ENCODE results near the gene DYNC2I2.

The DYNC2I2 gene

GRCh38 chr9:128624566-128624965 lies 32.1 kb downstream of the DYNC2I2 start:
- Histone ChIP-seq H3K27ac (no peak overlapping the region), H3K27me3 (ENCODE audit: insufficient read depth, low read depth, severe bottlenecking) (no peaks in the 10 kb centered on the region), H3K36me3 (peaks cover 98% of the 10 kb centered on the region), H3K4me3 (ENCODE audit: low read depth, low read length) (no peak overlapping the region), H3K9me3 (ENCODE audit: severe bottlenecking) (no peaks in the 10 kb centered on the region)
- DNase-seq = no peak
- TF ChIP-seq, protein P1, sequence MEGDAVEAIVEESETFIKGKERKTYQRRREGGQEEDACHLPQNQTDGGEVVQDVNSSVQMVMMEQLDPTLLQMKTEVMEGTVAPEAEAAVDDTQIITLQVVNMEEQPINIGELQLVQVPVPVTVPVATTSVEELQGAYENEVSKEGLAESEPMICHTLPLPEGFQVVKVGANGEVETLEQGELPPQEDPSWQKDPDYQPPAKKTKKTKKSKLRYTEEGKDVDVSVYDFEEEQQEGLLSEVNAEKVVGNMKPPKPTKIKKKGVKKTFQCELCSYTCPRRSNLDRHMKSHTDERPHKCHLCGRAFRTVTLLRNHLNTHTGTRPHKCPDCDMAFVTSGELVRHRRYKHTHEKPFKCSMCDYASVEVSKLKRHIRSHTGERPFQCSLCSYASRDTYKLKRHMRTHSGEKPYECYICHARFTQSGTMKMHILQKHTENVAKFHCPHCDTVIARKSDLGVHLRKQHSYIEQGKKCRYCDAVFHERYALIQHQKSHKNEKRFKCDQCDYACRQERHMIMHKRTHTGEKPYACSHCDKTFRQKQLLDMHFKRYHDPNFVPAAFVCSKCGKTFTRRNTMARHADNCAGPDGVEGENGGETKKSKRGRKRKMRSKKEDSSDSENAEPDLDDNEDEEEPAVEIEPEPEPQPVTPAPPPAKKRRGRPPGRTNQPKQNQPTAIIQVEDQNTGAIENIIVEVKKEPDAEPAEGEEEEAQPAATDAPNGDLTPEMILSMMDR (IDR thresholded peaks at IDR 0.05; ENCODE audit: low read depth, low read length) = no peak

GRCh38 chr9:128621730-128622455 lies 34.8 kb downstream of the DYNC2I2 start:
- H3K36me3 ChIP-seq = peaks cover 98% of the 10 kb centered on the region
- DNase-seq = no peak
- H3K27me3 ChIP-seq (ENCODE audit: insufficient read depth, low read depth, severe bottlenecking) = no peaks in the 10 kb centered on the region
- H3K4me3 ChIP-seq (ENCODE audit: low read depth, low read length) = no peak overlapping the region
- H3K27ac ChIP-seq = no peak overlapping the region
- no peaks in the 10 kb centered on the region for H3K9me3 ChIP-seq (ENCODE audit: severe bottlenecking)
- TF ChIP-seq, protein P1 (IDR thresholded peaks at IDR 0.05; ENCODE audit: low read depth, low read length) = no peak

- Histone ChIP-seq H3K9me3 (ENCODE audit: severe bottlenecking) (no peaks in the 10 kb centered on the region), H3K27me3 (ENCODE audit: insufficient read depth, low read depth, severe bottlenecking) (no peaks in the 10 kb centered on the region), H3K36me3 (peaks cover 98% of the 10 kb centered on the region), H3K4me3 (ENCODE audit: low read depth, low read length) (no peak overlapping the region), H3K27ac (no peak overlapping the region)
- no peak for DNase-seq
- TF ChIP-seq, protein P1 (IDR thresholded peaks at IDR 0.05; ENCODE audit: low read depth, low read length) = no peak
These were observed 36.9 kb downstream of the DYNC2I2 start for GRCh38 chr9:128619779-128620178.

DNA sequence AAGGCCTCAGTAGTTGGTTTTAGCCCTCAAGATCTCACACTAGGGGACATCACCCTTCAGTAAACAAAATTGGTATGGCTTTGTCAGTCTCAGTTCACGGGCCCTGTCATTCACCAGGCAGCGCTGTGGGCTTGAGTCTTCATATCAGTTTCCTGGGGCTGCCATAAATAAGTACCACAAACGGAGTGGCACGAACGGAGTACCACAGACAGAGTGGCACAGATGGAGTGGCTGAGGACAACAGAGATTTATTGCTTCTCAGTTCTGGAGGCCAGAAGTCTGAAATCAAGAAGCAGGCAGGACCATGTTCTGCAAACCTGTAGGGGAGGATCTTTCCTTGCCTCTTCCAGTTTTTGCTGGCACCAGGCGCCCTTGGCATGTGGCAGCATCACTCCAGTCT lies 37.5 kb downstream of the DYNC2I2 start:
- Histone ChIP-seq H3K9me3 (ENCODE audit: severe bottlenecking) (no peaks in the 10 kb centered on the region), H3K27me3 (ENCODE audit: insufficient read depth, low read depth, severe bottlenecking) (no peaks in the 10 kb centered on the region), H3K36me3 (peaks cover 98% of the 10 kb centered on the region), H3K4me3 (ENCODE audit: low read depth, low read length) (no peak overlapping the region), H3K27ac (no peak overlapping the region)
- DNase-seq = no peak
- TF ChIP-seq, protein P1 (IDR thresholded peaks at IDR 0.05; ENCODE audit: low read depth, low read length) = no peak

- H3K27me3 ChIP-seq (ENCODE audit: insufficient read depth, low read depth, severe bottlenecking) = no peaks in the 10 kb centered on the region
- TF ChIP-seq, protein P1 (IDR thresholded peaks at IDR 0.05; ENCODE audit: low read depth, low read length) = no peak
- H3K27ac ChIP-seq = no peak overlapping the region
- H3K36me3 ChIP-seq = peaks cover 100% of the 10 kb centered on the region
- H3K4me3 ChIP-seq (ENCODE audit: low read depth, low read length) = no peak overlapping the region
- no peak for DNase-seq
- H3K9me3 ChIP-seq (ENCODE audit: severe bottlenecking) = no peaks in the 10 kb centered on the region
These were observed 38.7 kb downstream of the DYNC2I2 start for GRCh38 chr9:128617943-128618342.

DNA sequence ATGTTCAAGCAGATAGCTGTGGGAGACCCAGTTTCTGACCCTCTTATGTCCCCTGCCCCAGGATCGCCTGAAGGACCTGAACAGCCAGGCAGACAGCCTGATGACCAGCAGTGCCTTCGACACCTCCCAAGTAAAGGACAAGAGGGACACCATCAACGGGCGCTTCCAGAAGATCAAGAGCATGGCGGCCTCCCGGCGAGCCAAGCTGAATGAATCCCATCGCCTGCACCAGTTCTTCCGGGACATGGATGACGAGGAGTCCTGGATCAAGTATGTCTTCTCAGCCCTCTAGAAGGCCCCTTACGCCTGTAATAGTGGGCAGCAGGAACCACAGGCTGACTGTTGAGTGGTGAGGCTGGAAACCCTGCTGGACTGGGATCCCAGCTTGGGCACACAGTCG lies 41.1 kb downstream of the DYNC2I2 start:
- DNase-seq = no peak
- TF ChIP-seq, protein P1 (IDR thresholded peaks at IDR 0.05; ENCODE audit: low read depth, low read length) = no peak
- no peak overlapping the region for H3K4me3 ChIP-seq (ENCODE audit: low read depth, low read length)
- H3K27ac ChIP-seq = no peak overlapping the region
- no peaks in the 10 kb centered on the region for H3K9me3 ChIP-seq (ENCODE audit: severe bottlenecking)
- peaks cover 100% of the 10 kb centered on the region for H3K36me3 ChIP-seq
- no peaks in the 10 kb centered on the region for H3K27me3 ChIP-seq (ENCODE audit: insufficient read depth, low read depth, severe bottlenecking)
